Measurements from ENCODE around the gene NAA10.
"Not testable (repeated sequence)": the region's sequence is repeated elsewhere in the genome, so short reads cannot be mapped to it uniquely, and the experiment has no call there.

NAA10 gene

DNA sequence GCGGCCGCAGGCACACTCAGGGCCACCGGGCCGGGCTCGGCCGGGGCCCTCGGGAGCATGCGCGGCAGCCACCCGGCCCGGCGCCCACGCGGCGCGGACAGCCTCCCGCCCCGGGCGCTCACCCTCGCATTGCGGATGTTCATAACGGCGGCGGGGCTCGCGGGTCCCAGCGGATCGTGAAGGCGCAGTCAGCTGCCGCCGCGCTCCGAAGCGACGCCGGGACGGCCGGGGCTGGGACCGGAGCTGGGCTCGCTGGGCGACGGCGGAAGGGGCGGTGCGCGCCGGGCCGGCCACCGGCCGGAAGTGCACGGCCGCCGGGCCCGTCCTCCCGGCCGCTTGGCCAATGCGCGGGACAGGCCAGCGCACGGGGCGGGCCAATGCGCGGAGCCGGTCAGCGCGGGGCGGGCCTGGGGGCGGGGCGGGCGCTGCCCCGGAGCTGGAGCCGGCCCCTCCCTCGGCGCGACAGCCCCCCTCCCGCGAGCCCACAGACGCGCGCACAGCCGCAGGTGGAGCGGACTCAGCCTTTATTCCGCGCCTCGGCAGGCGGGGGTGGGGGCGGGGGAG lies at the start of gene NAA10:
NAA10 (minus strand) TSS at position 276 of the 564 bp plus-strand sequence; CDS start at position 143, 133 bp downstream.
- no peak for DNase-seq (ENCODE audit: low read depth)

DNA sequence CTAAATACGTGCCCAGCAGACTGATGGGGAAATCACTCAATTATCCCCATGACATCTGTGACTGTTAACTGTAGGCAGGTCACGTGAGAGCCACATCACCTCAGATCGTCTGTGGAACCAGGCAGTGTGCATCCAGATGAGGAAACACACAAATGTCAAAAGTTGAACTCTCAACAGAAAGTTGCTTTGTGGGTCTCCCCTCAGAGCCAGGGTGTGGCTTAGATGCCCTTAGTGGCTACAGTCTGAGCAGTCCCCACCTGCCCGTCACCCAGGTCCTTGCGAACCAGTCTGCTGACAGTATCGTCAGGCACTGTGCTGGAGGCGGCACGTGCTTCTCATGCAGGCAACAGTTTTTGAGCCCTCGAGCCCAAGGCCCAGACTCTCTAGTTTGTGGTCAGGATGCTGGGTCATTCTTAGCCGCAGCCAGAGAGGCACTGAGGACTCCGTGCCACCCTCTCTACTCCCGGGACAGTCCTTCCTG lies 48.5 kb upstream of the NAA10 start:
- no peak for DNase-seq (ENCODE audit: low read depth)

DNA sequence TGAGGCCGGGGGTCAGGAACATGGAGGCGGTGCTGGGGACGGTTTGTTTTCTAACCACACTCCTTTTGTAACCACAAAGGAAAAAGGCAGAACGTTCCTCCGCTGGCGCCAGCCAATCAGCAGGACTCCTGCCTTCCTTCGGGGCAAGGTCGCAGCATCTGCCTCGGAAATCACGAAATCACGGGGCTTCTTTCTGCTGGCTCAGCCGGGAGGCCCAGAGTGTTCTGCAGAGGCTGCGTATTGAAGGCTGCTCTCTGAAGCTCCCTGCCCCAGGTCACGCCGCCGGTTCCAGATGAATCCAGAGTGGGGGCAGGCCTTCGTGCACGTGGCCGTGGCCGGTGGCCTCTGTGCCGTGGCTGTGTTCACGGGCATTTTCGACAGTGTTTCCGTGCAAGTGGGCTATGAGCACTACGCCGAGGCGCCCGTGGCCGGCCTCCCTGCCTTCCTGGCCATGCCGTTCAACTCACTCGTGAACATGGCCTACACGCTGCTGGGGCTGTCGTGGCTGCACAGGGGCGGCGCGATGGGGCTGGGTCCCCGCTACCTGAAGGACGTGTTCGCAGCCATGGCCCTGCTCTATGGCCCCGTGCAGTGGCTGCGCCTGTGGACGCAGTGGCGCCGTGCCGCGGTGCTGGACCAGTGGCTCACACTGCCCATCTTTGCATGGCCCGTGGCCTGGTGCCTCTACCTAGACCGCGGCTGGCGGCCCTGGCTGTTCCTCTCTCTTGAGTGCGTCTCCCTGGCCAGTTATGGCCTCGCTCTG lies 47.1 kb upstream of the NAA10 start:
- DNase-seq (ENCODE audit: low read depth) = no peak

DNA sequence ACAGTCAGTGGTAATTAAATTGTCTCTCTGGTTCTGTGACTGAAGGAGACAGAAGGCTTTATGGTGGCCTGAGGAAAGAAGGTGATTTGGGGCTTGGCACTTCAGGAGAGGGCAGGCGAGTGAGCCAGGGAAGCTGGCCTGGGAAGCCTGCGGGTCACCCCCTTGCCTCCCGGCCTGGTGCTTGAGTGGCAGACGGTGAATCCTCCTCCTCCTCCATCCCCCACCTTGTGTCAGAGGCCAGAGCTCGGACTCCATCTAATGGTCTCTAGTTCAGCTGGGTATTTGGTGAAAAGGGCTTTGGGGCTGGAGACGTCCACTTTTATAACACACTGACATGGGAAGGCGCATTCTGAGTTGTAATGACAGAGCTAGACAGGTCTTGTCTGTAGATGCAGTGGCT lies 46.4 kb upstream of the NAA10 start:
- DNase-seq (ENCODE audit: low read depth) = no peak

DNA sequence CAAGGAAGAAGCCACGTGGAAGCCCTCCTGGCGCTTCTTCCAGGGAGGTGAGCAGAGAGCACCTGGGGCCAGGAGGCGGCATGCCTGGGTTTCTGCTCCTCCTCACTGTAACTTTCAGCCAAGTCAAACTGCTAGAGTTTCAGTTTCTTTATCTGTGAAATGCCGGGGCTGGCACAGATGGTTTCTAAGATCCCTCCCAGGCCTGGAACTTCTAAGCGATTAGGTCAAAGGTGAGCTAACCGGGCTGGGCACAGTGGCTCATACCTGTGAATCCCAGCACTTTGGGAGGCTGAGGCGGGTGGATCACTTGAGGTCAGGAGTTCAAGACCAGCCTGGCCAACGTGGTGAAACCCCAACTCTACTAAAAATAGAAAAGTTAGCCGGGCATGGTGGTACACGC lies 45.6 kb upstream of the NAA10 start:
- not testable (repeated sequence) for DNase-seq (ENCODE audit: low read depth)

DNA sequence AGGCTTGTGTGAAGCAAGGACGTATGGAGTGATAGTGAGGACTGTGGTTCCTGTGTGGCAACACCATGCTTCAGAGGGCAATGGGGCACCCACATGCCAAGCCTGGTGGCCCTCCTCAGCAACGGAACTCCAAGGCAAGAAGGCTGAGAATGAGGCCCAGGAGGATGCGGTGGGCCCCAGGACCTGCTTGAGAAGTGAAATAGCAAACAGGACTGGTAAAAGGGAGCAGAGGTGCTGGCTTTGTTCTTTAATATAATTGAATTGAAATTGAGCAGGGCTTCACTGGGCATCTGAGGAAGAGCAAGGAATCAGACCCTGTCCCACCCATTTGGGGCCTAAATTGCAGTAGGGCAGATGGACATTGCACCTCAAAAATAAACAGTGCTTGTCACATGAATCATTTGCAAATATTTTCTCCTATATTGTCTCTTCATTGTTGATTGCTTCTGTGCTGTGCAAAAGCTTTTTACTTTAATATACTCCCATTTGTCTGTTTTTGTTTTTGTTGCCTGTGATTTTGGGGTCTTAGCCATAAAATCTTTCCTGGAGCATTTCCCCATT lies 40.0 kb upstream of the NAA10 start:
- DNase-seq (ENCODE audit: low read depth) = no peak

DNA sequence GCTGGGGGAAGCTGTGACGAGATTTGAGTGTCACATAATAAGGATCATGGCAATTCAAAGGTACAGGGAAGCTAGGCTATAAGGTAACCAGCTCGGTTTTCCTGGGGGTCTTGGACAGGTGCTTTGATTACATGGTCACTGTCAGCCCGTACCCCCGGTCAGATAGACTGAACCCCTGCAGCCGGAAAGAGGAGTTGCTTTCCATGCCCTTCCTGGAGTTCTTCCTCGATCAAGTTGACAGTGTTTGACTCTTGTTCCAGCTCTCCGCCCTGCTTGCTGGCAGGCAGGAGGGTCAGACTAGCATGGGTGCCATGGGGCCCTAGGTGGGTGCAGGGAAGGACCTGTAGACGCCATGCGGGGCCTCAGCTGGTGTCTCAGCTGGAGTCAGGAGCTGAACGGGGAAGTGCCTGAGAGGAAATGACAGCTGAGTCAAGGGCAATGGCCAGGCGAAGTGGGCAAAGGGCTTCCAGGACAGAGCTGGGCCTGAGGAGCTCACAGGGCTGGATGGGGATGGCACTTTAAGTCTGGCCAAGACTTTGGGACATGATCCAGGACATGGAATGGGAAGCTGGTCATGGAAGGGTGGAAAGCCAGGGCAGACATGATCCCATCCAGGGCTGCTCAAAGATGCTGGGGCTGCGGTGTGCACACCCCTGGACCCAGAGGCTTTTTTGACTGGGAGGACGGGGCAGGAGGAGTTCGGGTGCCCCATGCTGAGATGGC lies 39.3 kb upstream of the NAA10 start:
- no peak for DNase-seq (ENCODE audit: low read depth)

DNA sequence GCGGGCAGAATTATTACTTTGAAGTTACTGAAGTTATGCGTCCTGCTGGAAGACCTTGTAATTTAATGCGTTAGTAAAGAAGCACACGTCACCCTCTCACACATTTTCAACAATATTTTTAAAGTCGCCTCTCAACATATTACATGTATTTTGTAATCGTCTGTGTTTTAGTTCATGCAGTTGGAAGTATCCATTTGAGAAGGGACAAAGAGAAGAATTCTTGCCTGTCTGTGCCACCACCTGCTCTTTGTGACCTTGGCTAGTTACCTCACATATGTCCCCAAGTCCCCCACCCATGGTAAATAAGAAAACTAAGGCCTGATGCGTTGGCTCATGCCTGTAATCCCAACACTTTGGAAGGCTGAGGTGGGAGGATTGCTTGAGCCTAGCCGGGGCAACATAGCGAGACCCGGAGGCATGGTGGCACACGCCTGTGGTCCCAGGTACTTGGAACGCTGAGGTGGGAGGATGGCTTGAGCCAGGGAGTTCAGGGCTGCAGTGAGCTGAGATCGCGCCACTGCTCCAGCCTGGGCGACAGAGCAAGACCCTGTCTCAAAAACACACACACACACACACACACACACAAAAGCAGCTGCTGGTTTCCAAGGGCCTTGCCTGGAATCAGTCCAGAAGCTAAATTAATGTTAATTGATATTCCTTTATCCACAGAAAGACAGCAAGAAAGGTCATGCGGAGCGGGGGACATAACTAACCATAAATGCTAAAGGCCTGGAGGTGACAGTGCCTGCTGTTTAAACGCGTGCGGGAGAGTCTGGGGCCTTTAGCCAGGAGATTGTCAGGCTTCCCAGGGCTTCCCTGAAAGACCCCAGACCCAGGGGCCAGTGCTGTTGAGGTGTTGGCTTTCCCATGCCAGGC lies 38.5 kb upstream of the NAA10 start:
- no peak for DNase-seq (ENCODE audit: low read depth)

DNA sequence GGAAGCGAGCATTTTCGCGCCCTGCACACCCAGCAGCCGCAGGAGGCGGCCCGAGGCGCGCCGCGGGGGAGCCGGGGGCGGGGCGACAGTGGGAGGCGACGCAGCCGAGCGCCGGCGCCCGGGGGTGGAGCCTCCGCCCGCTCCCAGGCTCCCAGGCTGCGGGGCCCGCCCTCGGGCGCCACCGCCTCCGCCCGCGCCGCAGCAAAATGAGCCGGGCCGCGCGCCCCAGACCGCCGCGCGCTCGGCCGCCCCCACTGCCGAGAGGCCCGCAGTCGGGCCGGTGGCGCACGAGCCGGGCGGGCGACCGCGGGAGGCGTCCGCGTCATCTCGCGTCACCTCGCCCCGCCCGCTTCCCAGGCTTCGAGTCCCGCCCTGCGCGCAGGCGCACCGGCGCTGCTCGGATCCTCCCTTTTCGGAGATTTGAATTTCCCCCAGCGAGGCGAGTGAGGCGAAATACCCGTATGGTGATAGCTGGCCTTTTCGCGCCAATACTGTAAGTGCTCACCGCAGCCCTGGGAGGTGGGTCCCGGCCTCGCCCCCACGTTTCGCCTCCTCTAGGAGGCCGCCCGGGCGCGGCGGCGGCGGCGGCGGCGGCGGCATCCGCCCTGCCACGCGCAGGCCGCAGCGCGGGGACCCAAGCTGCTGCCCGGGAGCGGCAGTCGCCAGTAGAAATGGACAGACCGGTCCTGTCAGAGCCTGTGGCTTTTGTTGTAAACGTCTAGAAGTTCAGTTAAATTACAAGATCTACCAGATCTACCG lies 37.7 kb upstream of the NAA10 start, which contains the start of gene TMEM187:
TMEM187 (plus strand) TSS at position 387 of the 759 bp plus-strand sequence. CDS start 9,309 bp downstream, outside the sequence.
- DNase-seq (ENCODE audit: low read depth) = no peak

DNA sequence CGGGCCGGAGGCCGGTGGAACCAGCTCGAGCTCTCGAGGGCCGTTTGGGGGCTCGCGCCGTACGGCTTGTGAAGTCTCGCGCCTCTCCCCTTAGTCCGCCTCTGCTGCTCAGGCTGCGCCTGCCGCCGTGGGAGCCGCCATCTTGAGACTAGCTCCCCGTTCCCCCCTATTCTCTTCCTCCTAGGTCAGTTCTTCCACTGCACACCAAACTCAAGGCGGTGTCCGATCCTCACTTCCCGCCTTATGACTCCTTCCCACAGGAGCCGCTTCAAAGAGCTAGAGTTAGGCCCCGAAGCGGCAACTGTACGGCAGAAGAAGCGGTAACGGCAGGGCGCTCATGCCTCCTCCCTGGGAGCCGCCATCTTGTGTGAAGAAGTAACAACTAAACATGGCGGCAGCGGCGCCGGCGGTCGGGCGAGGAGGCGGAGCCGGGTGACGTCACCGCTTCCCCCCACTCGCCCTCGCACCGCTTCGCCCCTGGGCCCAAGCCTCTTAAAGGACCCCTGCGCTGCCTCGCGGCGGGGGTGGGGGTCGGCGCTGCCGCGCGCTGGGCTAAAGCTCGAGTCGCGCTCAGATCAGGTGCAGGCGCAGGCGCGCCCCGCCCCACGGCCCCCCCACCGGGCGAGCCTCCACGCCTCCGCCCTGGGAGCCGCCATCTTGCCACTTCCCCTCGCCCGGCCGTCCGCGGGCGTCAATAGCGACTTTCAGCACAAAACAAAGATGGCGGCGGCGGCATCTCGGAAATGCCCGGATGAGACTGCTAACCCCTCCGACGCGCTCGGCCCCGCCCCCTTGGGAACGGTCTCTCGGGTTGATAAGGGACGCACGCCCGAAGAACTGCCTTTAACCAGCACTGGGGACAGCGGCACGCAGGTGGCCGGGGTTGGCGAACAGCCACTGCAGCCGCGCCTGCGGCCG lies 36.9 kb upstream of the NAA10 start, which contains the start of gene HCFC1:
HCFC1 (minus strand) TSS at position 369 of the 918 bp plus-strand sequence. CDS start 978 bp downstream, outside the sequence.
- no peak for DNase-seq (ENCODE audit: low read depth)

DNA sequence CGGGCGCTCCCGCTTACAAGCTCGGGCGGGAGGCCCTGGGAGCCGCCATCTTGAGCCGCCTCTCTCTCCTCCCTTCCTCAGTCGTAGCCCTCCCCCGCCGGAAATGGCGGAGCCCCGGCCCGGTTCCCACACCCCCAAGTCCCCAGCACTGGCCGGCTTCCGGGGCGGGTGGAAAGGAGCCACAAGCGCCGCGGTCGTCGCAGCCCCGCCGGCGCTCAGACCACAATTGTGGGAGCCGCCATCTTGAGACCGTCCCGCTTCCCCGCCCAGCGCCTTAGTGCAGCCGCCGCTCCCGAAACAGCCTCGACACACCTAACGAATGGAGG lies 36.2 kb upstream of the NAA10 start:
- no peak for DNase-seq (ENCODE audit: low read depth)

DNA sequence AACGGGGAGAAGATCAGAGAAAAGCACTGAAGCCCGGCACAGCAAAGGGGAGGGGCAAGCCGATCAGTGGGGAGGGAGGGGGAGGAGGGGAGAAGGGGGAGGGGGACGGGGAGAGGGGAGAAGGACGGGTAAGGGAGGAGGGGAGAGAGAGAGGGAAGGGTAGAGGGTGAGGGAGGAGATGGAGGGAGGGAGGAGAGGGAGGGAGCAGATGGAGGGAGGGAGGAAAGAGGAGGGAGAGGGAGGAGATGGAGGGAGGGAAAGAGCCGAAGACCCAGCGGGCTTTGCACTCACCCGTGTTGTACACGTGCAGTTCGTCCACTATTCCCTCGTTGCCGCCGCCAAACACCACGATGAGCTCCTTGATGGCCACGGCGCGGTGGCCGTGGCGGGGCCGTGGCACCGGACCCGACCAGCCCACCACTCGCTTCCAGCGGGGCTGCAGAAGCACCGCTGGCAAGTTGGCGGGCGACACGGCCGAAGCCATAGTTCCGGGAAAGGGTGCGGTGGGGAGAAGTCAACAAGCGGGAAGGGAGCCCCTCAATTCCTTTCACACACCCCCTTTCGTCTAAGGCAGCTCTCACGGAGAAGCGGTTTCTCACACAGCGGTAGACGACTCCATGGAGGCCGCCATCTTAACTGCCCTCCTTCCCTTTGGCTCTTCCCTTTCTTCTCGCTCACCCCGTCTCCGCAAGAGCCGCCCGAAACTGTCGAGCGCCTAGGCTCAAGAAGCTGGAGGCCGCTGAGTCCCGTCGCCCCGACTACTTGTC lies 35.7 kb upstream of the NAA10 start:
- no peak for DNase-seq (ENCODE audit: low read depth)

DNA sequence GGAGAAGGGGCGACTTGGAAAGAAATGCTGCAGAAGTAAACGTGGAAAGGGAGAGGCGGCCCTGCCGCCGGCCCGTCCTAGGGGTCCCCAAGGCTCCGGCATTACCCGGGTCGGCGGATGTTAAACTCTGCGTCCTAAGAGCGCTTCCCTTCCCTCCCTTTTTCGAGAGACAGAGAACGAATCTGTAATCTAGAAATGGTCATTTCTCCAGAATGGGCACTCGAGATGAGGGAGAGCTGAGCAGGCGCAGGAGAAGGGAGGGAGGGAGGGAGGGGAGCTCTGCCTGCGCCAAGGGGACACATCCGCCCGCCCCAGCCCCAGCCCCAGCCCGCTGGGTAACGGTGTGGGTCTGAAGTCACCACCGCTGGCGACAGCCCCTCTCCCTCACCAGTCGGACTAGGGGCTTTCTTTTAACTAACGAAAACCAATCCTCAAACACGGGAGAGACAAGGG lies 35.1 kb upstream of the NAA10 start:
- no peak for DNase-seq (ENCODE audit: low read depth)

DNA sequence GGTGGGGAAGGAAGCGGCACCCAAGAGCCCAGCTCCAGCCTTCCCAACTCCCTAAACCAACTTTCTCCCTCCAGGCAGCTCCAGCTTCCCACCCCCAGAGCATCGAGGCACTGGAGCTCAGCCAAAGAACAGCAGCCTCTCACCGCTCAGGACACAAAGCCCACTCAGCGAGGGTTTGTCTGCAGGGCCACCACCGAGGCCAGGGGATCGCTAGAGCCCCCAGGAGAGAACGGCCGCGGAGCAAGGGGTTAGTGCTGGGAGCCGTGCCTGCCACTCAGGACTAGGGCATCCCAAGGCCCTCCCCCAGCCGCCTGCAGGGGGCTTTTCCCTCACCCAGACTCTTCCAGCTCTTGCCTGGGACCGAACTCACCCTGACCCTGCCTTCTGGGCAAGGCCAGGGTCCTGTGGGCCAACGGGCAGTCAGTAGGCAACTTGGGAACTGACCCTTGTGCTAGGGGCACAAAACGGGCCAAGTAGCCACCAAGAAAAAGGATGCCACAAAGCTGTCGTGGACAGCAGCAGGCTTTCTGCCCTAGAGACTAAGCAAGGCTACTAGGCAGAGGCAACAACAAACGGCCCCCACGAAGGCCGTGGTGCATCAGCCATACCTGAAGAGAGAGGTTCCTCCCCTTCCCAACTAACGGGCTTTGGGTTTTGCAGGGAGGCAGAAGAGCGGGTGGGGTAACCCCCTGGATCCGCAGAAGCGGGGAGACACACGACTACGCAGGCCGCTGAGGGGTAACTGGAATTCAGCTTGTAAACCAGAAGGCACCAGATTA lies 34.5 kb upstream of the NAA10 start:
- DNase-seq (ENCODE audit: low read depth) = no peak

DNA sequence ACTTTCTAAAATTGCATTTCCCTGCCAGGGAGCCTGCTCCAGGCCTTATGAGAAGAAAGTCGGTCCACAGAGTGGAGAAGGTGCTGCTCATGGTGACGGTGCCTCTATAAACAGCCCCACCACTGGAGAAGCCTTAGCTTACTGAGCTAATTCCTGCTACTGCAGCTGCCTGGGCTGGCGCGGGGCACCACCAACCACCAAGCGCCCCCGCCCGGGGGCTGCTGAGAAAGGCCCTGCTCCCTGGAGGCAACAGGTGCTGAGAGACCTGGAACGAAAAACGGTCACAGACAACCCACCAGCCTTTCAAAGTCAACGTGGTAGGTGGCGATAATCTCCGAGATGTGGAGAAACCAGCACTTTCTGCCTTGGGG lies 33.9 kb upstream of the NAA10 start:
- DNase-seq (ENCODE audit: low read depth) = no peak

DNA sequence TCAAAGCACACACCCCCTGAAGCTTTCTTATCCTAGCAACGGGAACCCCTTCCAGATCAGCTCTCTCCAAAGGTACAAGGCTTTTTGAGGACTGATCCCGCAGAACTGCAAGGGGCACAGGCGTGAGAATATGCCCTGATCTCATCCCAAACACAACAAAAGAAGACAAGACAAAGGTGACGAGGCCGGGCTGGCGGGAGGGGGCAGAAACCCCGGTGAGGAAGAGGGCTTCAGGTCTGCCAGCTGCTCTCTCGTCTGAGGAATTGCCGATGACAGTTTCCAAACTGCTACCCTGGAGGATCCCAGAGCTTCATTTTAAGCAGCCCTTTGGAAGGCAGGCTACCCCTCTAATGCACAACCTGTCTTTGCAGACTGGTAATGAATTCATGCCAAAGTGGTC lies 33.4 kb upstream of the NAA10 start:
- DNase-seq (ENCODE audit: low read depth) = no peak

DNA sequence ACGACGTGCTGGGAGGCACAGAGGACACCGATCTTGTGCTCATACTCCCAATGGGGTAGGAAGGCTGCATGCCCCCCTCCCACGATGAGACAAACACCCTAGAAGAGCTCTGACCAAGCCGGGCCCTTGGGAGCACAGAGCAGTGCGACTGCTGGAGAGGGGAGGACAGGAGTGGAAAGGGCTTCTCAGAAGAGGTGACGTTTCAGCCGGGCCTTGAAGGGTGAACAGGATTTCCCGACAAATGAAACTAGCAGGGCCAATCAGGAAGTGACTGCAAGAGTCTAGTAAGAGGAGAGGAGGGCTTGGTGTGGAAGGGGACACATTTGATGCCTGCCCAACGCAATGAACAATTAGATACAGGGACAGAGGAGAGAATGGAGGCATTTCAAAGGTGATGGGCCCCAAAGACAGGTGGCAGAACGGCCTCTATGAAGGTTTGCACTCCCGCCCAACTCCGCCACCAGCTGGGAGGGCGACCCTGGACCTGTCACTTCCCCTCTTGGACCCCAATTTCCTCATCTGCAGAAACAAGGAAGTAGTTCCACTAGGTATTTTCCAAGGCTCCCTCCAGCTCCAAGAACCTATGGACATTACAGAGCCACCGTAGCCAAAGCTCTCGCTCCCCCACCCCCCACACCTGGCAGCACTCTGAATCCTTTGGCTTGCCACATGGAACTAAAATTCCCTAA lies 32.8 kb upstream of the NAA10 start:
- DNase-seq (ENCODE audit: low read depth) = no peak
